GF-D8 (cell line): Measurements from ENCODE around the gene C2orf15.
A peak's percentile ranks its signal among the peaks of the same experiment; 100 is the strongest.
"Not testable (repeated sequence)": the region's sequence is repeated elsewhere in the genome, so short reads cannot be mapped to it uniquely, and the experiment has no call there.

Experiments
- DNase-seq: peaks from one replicate; lab custom pipeline; 2025; lab: John Stamatoyannopoulos, UW

The C2orf15 gene

GRCh38 chr2:99166218-99166617 lies 24.7 kb downstream of the C2orf15 start:
- DNase-seq: no peak

- no peak for DNase-seq
Observed at GRCh38 chr2:99169534-99169933, 28.0 kb downstream of the C2orf15 start.

DNA sequence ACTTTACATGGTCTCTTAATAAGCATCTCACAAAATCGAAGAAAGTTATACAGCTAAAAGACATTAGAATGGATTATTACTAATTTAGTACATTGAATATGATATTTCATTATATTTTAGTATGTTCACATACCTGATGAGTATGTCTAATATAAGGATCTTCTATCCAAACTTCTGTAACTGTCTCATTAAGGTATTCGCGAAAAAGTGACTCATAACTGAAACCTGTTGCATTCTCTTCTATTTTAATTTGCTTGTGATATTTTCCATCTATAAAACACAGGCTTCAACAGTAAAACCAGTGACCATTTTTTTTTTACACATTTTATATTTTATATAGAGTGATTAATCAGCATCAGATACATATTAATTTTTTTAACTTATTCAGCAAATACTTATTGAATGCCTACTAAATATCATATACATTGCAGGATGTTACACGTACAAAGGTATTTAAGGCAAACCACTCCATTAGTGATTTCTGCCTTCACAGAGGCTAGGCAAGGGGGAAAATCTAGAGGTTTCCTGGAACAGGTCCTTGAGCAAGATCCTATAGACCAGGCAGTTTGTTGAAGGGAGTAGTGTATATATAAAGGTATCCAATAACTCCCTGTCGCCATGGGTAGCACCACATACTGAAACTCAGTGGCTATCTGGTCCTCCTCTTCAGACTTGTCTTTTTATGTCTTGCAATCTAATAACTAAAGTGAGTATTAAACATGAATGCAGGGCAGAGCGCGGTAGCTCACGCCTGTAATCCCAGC lies 30.1 kb downstream of the C2orf15 start:
- no peak for DNase-seq

GRCh38 chr2:99180755-99181623 lies 39.5 kb downstream of the C2orf15 start, which contains the start of the genes MITD1 and MRPL30:
TSS of gene MITD1 (minus strand) at chr2:99181058. CDS start at chr2:99180981, 77 bp downstream.
TSS of gene MRPL30 (plus strand) at chr2:99181184. CDS start at chr2:99186204, 5,020 bp downstream.
- peak; percentile 87 for DNase-seq

DNA sequence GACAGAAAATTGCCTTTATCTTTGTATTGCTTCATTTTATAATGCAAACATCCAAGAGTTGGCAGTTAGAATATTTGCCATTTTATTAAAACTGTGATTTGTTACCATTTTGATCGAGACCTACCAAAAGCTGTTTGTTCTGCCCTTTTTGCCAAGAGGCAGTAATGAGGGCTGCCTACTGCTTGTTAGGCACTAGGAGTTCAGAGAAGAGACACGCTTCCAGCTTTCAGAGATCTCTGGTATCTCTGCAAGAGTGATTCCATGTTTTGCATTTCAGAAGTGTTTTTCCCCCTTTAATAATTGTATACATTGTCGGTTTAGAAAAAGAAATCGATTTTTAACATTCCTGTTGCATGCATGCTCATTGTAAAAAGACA lies 40.1 kb downstream of the C2orf15 start:
- DNase-seq: no peak

GRCh38 chr2:99183025-99183424 lies 41.5 kb downstream of the C2orf15 start:
- no peak for DNase-seq

DNA sequence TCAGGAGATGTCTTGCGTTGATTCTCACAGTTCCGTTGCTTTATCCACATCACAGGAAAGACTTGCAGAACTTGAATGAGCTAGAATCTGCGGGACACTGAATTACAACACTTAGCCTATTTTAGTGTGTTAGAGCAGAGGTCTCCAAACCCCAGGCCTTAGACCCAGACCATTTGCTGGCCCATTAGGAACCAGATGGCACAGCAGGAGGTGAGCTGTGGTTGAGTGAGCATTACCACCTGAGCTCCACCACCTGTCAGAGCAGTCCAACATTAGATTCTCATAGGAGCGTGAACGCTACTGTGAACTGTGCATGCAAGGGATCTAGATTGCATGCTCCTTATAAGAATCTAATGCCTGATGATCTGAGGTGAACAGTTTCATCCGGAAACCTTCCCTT lies 43.3 kb downstream of the C2orf15 start:
- no peak for DNase-seq

DNA sequence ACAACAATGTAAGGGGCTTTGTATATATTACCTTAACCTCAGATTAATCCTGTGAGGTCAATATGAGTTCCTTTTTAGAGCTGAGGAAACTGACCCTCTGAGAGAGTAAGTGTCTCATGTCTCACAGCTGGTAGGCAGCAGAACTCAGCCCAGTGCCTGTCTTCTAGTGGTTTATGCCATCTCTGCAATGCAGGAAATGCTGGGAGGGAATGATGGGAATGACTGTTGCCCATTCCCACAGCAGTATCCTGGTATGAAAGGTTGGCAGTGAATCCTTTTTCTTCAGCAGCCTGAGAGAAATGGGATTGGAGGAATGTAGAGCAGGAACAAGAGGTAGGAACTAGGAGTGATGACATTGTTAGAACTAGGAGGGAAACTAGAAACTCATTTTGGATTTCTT lies 45.5 kb downstream of the C2orf15 start:
- no peak for DNase-seq

- DNase-seq: no peak
Observed at GRCh38 chr2:99188357-99188756, 46.9 kb downstream of the C2orf15 start.

GRCh38 chr2:99190548-99190947 lies 49.0 kb downstream of the C2orf15 start:
- no peak for DNase-seq

GRCh38 chr2:99192364-99192763 lies 50.9 kb downstream of the C2orf15 start:
- DNase-seq: not testable (repeated sequence)

DNA sequence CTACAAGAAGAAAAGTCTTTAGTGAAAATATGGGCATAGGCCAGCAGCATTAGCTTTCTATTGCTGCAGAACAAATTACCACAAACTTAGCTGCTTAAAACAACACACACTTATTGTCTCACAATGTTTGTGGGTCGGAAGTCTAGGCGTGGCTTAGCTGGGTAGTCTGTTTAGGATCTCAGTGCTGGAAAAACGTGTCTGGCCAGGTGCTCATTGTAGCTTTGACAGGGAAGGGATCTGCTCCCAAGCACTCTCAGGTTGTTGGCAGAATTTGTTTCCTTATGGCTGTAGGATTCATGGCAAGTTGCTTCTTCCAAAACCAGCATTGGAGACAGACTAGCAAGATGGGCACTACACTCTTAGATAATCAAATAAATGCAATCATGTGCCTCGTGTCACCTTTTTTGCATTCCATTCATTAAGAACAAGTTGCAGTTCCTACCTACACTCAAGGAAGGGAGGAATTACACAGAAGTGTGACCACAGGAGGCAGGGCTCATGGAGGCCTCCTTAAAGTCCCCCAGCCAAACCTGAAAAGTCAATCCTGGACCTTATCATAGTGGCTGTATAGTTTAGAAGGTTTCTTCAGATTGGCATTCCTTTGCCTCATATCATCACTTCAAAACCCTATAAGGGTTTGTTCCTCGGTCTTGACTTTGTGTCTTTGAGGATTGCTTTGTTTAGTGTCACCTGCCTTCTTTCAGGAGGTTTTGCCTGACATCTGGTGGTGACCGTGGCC lies 56.8 kb downstream of the C2orf15 start:
- no peak for DNase-seq

DNA sequence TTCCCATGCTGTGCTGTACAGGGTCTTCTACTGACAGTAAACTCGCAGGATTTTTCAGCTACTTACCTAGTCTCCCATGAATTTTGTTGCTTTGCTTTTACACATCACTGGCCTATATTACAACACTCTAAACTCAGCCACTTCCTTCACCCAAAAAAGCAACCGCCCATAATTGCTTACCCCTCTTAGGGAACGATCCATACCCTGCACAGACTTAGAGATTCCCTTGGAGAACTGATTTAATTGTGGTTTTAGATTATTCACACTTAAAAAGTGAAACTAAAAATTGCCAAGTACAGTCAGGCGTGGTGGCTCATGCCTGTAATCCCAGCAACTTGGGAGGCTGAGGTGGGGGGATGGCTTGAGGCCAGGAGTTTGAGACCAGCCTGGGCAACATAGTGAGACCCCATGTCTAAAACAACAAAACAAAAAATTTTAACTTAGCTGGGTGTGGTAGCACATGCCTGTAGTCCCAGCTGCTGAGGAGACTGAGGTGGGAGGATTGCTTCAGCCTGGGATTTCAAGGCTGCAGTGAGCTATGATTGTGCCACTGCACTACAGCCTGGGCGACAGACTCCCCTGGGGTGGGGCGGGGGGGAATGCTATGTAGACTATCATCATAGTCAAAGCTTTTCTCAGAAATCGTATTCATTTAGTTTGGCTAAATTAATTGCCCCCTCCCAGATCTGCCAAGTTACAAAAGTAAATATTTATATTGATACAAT lies 58.7 kb downstream of the C2orf15 start:
- no peak for DNase-seq
